Gastroesophageal sphincter (tissue), 3 donors: ENCODE measurements around the gene TMEM266.

Experiments
- POLR2A ChIP-seq, 2 donors: fragments of 450-650 bp; IDR thresholded peaks; one replicate each; pipeline ENCODE4 v1.6.1; 2017; ENCODE audit warnings: antibody characterized with exemption in 2 of 2, mild to moderate bottlenecking in 2 of 2, moderate library complexity in 1 of 2
- TF ChIP-seq, protein P1 (sequence below), 4 experiments: fragments of 200-600 bp in 2 of 4; fragments of 450-650 bp in 2 of 4; sonication (generic) in 1 of 4; IDR thresholded peaks; one replicate each; pipeline ENCODE4 v1.5.1; 2017 to 2019; ENCODE audit warnings: antibody characterized with exemption in 4 of 4, mild to moderate bottlenecking in 2 of 4, moderate library complexity in 2 of 4

DNA sequence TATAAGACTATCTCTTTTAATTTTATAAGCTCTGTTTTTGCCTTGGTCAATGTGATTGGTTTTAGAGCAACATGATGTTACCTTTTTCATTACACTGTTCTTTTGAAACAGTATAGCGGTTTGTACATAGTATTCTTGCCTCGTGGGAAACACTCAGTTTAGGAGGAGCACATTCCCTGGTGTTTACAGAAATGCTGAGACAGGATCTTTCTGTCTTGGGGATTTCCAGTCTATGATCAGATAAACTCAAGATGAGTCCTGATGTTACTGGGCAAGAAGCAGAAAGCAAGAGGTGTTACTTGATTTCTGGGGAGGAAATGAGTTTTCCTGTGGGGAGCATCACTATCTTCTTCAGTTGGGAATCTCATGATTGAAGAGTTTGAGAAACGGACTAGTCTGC, 2.5 kb downstream of the TMEM266 start:
- TF ChIP-seq, protein P1, sequence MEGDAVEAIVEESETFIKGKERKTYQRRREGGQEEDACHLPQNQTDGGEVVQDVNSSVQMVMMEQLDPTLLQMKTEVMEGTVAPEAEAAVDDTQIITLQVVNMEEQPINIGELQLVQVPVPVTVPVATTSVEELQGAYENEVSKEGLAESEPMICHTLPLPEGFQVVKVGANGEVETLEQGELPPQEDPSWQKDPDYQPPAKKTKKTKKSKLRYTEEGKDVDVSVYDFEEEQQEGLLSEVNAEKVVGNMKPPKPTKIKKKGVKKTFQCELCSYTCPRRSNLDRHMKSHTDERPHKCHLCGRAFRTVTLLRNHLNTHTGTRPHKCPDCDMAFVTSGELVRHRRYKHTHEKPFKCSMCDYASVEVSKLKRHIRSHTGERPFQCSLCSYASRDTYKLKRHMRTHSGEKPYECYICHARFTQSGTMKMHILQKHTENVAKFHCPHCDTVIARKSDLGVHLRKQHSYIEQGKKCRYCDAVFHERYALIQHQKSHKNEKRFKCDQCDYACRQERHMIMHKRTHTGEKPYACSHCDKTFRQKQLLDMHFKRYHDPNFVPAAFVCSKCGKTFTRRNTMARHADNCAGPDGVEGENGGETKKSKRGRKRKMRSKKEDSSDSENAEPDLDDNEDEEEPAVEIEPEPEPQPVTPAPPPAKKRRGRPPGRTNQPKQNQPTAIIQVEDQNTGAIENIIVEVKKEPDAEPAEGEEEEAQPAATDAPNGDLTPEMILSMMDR (IDR thresholded peaks at IDR 0.05), result no peak
- no peak for TF ChIP-seq POLR2A (IDR thresholded peaks at IDR 0.05)
